Natural killer cell treated with Interleukin-12 subunit alpha and Interleukin-12 subunit beta and Interleukin-15 and Interleukin-18, amount 100 ng/mL, for 72 hours (primary cell): ENCODE data around the gene YBX2. TPM values are rescaled to one million over a fixed set of nuclear protein-coding genes. Genes with fewer than 3 reads are reported as not detected.

ENCODE experiments used
- ATAC-seq, 2 donors: fragments of 150-1000 bp; cut with Tn5 transposase in 1 of 2; sonication (Bioruptor Pico), chemical (Tn5 transposase) in 1 of 2; 2 replicates each; pipeline ENCODE4 v1.10.0; 2021
- DNase-seq: peaks from one replicate; pipeline ENCODE4 v3.0.0; 2022; ENCODE audit warnings: low spot score
- H3K27ac Mint-ChIP-seq, 2 donors: 1 replicate in 1 of 2; 2 replicates in 1 of 2; pipeline ENCODE4 v1.8.0; 2022; ENCODE audit warnings: mixed read lengths in 2 of 2, mild to moderate bottlenecking in 1 of 2, moderate library complexity in 1 of 2
- H3K27me3 Mint-ChIP-seq, 2 donors: 1 replicate in 1 of 2; 2 replicates in 1 of 2; pipeline ENCODE4 v1.8.0; 2022; ENCODE audit warnings: mixed read lengths in 2 of 2
- H3K36me3 Mint-ChIP-seq: one replicate; pipeline ENCODE4 v1.8.0; 2022; ENCODE audit warnings: mixed read lengths
- H3K4me1 Mint-ChIP-seq, 2 donors: 1 replicate in 1 of 2; 2 replicates in 1 of 2; pipeline ENCODE4 v1.8.0; 2022; ENCODE audit warnings: low read depth in 2 of 2, mixed read lengths in 2 of 2, mild to moderate bottlenecking in 1 of 2
- H3K4me3 Mint-ChIP-seq: one replicate; pipeline ENCODE4 v1.8.0; 2022; ENCODE audit warnings: mixed read lengths
- H3K9me3 Mint-ChIP-seq: 2 replicates; pipeline ENCODE4 v1.8.0; 2022; ENCODE audit warnings: mixed read lengths
- total RNA-seq, 2 donors: library from RNA; stranded (reverse); gene quantifications; one replicate each; pipeline ENCODE4 v1.2.3, GENCODE V29; 2022

Gene YBX2
- total RNA-seq, 2 donors from 2014 or later, result not detected

DNA sequence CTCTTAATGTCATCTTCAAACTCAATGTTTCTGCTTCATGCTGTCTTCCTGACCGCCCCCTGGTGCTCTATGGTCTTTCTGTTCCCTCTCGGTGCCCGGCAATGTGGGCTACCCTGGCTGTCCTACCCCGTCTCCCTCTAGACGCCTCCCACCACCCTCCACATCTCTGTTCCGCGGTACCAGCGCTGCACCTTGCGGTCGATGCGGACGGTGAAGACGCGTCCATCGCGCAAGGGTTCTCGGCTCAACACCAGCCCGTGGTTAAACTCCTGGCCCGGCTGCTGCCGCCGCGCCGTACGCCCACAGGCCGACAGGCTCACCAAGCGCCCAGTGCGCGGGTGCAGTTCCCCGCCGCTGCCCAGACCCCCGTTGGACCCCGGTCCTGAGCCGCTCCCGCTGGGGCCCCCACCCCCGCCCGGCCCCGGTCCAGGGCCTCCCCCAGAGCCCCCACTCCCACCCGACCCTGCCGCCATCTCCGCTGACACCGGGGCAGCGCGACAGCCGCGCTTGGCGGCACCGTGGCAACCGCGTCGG lies 34.5 kb upstream of the YBX2 start, which contains the start of gene NEURL4:
Gene NEURL4, minus strand, starts transcription at position 496 of the 534 bp plus-strand sequence. Its CDS starts 23 bp downstream, at position 473.
- Mint-ChIP-seq H3K36me3 (no peaks in the 10 kb centered on the region), H3K9me3 (no peaks in the 10 kb centered on the region), H3K27me3 (no peaks in the 10 kb centered on the region), H3K27ac (peak within 1 kb of the TSS; percentile 95 to 98), H3K4me3 (peak within 1 kb of the TSS; percentile 96), H3K4me1 (peaks cover 30 to 33% of the 10 kb centered on the region in 2 donors)
- ATAC-seq (peak in 1 of 2 donors; percentile 28), DNase-seq (no peak)

DNA sequence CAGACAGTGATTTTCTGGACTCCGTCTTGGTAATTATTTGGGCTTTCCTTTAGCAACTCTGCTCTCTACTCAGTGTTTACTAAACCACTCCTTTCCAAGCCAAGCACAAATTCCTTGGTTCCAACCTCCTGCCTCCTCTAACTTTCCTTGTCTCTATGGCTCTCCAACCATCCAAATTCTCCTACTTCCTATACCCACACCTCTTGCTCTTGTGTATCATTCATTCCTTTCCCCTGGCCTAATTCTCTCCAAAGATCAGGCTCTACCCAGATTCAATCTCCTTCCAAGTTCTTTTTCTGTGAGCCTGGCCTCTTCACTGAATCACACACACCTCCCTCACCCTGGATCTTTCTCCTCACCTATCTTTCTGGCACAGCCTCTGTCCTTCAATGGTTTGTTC lies 33.6 kb upstream of the YBX2 start:
- no peak for ATAC-seq
- Mint-ChIP-seq H3K27ac (peak overlapping the region; percentile 95 to 98), H3K4me3 (peak overlapping the region; percentile 96), H3K27me3 (no peaks in the 10 kb centered on the region), H3K36me3 (no peaks in the 10 kb centered on the region), H3K4me1 (peaks cover 27 to 29% of the 10 kb centered on the region in 2 donors), H3K9me3 (no peaks in the 10 kb centered on the region)
- no peak for DNase-seq

DNA sequence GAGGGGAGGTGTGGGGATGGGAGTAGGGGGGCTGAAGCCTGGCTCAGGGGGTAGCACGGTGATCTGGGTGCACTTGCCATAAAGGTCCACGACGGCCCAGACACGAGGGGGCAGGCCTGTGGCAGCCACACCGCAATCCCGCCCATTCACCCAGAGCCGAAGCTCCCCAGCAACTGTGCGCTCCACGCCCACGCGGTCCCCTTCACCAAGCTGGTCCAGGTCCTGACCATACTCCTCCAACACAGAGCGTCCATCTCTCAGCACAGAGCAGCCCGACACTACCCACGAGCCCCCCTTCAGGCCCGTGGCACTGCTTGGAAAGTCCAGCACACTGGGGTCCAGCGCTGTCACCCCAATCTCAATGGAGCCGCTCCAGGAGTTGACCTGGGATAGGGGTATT lies 33.1 kb upstream of the YBX2 start:
- Mint-ChIP-seq H3K27ac (peak overlapping the region; percentile 95 to 98), H3K4me1 (peaks cover 24 to 26% of the 10 kb centered on the region in 2 donors), H3K4me3 (peak overlapping the region; percentile 96), H3K36me3 (no peaks in the 10 kb centered on the region), H3K9me3 (no peaks in the 10 kb centered on the region), H3K27me3 (no peaks in the 10 kb centered on the region)
- ATAC-seq (no peak), DNase-seq (no peak)

- Mint-ChIP-seq H3K9me3 (no peaks in the 10 kb centered on the region), H3K27me3 (no peaks in the 10 kb centered on the region), H3K4me3 (no peak overlapping the region), H3K36me3 (no peaks in the 10 kb centered on the region), H3K27ac (no peak overlapping the region), H3K4me1 (peaks cover 22 to 23% of the 10 kb centered on the region in 2 donors)
- DNase-seq, result no peak
- no peak for ATAC-seq
Observed at GRCh38 chr17:7327056-7327455, 32.6 kb upstream of the YBX2 start.

- ATAC-seq (no peak), DNase-seq (no peak)
- Mint-ChIP-seq H3K9me3 (no peaks in the 10 kb centered on the region), H3K4me3 (no peak overlapping the region), H3K4me1 (peaks cover 23 to 25% of the 10 kb centered on the region in 2 donors), H3K27ac (no peak overlapping the region), H3K36me3 (no peaks in the 10 kb centered on the region), H3K27me3 (no peaks in the 10 kb centered on the region)
Observed at GRCh38 chr17:7326186-7326585, 31.7 kb upstream of the YBX2 start.

DNA sequence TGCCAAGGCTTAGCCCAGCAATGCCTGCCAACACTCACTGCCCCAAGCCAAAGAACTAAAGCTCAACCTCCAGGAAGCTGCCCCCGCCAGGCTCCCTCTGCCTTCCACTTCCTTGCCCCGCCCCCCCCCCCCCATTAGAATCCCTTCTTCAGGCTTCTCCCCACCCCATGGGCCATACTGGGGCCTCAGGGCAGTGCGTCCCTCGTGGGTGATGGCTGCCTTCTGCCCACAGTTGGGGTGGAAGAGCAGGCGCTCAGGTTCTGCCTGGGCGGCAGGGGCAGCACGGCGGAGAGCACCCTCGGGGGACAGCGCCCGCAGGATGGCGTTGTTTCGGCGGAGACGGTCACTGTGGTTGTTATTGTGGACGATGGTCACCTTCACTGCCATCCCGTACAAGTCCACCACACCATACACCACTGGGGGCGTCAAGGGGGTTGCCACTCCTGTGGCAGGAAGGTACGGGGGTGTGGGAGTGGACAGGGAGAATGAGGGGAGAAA lies 30.6 kb upstream of the YBX2 start:
- Mint-ChIP-seq H3K4me1 (peaks cover 21 to 25% of the 10 kb centered on the region in 2 donors), H3K27ac (no peak overlapping the region), H3K9me3 (no peaks in the 10 kb centered on the region), H3K36me3 (no peaks in the 10 kb centered on the region), H3K4me3 (no peak overlapping the region), H3K27me3 (no peaks in the 10 kb centered on the region)
- ATAC-seq (no peak), DNase-seq (no peak)

GRCh38 chr17:7324438-7324779 lies 30.0 kb upstream of the YBX2 start:
- Mint-ChIP-seq H3K4me1 (peaks cover 14 to 20% of the 10 kb centered on the region in 2 donors), H3K9me3 (no peaks in the 10 kb centered on the region), H3K36me3 (no peaks in the 10 kb centered on the region), H3K27me3 (no peaks in the 10 kb centered on the region), H3K4me3 (no peak overlapping the region), H3K27ac (no peak overlapping the region)
- no peak for DNase-seq
- ATAC-seq, result no peak

DNA sequence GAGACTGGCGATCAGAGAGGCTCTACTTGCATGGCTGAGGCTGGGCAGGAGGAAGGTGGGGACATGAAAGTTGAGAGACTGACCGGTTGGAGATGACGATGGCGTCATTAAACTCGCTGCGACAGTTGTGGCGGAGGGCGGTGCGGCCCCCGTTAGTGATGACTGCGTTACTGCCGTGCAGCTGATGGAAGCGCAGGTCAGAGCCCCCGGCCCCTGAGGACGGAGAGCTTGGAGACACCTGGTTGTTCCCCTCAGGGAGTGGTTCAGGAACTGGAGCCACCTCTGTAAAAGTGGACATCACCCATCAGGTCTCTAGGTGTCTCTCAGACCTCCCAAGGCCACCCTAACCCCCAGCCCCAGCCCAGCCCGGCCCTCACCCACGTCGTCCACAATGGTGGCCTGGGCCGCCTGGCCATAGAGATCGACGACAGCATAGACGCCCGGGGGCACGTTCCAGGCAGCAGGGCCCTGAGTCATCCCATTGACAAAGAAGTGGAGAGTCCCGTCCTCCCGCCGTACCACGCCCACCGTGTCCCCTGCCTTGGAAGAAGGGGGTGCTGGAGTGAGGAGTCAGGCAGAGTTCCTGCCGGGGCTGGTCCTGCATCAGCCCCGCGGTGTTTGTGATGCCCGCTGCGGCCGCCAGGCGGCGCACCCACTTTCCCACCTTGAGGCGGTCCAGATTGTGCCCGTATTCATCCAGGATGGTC lies 29.4 kb upstream of the YBX2 start:
- Mint-ChIP-seq H3K4me3 (no peak overlapping the region), H3K36me3 (no peaks in the 10 kb centered on the region), H3K27ac (no peak overlapping the region), H3K4me1 (peaks cover 13 to 20% of the 10 kb centered on the region in 2 donors), H3K9me3 (no peaks in the 10 kb centered on the region), H3K27me3 (no peaks in the 10 kb centered on the region)
- ATAC-seq, result peak in 1 of 2 donors; percentile 61
- peak; percentile 73 for DNase-seq

DNA sequence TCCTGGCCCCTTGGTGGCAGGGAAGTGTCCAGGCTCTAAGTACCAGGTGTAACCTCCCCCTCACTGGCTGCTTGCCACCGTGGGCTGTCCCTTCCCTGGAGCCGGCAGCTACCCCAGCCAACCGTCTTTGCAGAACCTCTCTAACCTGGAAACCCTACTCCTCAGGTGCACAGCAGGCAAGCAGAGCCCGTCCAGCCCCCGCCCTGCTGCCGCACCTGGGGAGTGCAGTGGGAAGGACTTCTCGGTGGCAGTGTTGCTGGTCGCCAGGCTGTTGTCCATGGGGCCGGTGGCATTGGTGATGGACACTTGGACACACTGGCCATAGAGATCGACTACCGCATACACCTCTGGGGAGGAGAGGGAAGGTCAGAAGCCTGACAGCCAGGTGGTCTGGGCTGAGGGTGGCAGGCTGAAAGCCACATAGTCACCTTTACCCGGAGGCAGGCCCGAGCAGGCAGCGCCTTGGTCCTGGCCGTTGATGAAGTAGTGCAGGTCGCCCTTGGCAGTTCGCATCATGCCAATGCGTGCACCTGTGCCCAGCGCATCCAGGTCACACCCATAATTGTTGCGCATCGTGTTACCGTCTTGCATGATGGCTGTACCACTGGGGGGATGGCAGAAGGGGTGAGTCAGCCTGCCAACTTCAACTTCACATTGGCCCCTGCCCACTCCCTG lies 28.2 kb upstream of the YBX2 start:
- ATAC-seq (no peak), DNase-seq (no peak)
- no peaks in the 10 kb centered on the region for H3K9me3 Mint-ChIP-seq
- H3K27me3 Mint-ChIP-seq, result no peaks in the 10 kb centered on the region
- no peaks in the 10 kb centered on the region for H3K36me3 Mint-ChIP-seq
- no peak overlapping the region for H3K4me3 Mint-ChIP-seq
- no peak overlapping the region for H3K27ac Mint-ChIP-seq
- peaks cover 1 to 12% of the 10 kb centered on the region in 2 donors for H3K4me1 Mint-ChIP-seq

GRCh38 chr17:7321466-7321865 lies 27.0 kb upstream of the YBX2 start:
- H3K27me3 Mint-ChIP-seq, result no peaks in the 10 kb centered on the region
- ATAC-seq (no peak), DNase-seq (no peak)
- H3K9me3 Mint-ChIP-seq, result no peaks in the 10 kb centered on the region
- H3K27ac Mint-ChIP-seq, result no peak overlapping the region
- H3K4me1 Mint-ChIP-seq, result peaks cover 2 to 8% of the 10 kb centered on the region in 2 donors
- H3K36me3 Mint-ChIP-seq, result no peaks in the 10 kb centered on the region
- H3K4me3 Mint-ChIP-seq, result no peak overlapping the region

GRCh38 chr17:7318121-7318860 lies 23.9 kb upstream of the YBX2 start:
- H3K27ac Mint-ChIP-seq, result peak overlapping the region in 1 of 2 donors; percentile 67
- peaks cover 23 to 24% of the 10 kb centered on the region in 2 donors for H3K4me1 Mint-ChIP-seq
- ATAC-seq (no peak), DNase-seq (no peak)
- no peaks in the 10 kb centered on the region for H3K27me3 Mint-ChIP-seq
- no peaks in the 10 kb centered on the region for H3K9me3 Mint-ChIP-seq
- peaks cover 7% of the 10 kb centered on the region for H3K36me3 Mint-ChIP-seq
- H3K4me3 Mint-ChIP-seq, result no peak overlapping the region

- H3K4me1 Mint-ChIP-seq, result peaks cover 32 to 34% of the 10 kb centered on the region in 2 donors
- H3K27ac Mint-ChIP-seq, result peak overlapping the region in 1 of 2 donors; percentile 35
- no peak overlapping the region for H3K4me3 Mint-ChIP-seq
- no peaks in the 10 kb centered on the region for H3K27me3 Mint-ChIP-seq
- DNase-seq (no peak), ATAC-seq (no peak)
- H3K36me3 Mint-ChIP-seq, result peaks cover 7% of the 10 kb centered on the region
- H3K9me3 Mint-ChIP-seq, result no peaks in the 10 kb centered on the region
Observed at GRCh38 chr17:7317161-7317803, 22.8 kb upstream of the YBX2 start.

- Mint-ChIP-seq H3K9me3 (no peaks in the 10 kb centered on the region), H3K4me1 (peaks cover 41 to 47% of the 10 kb centered on the region in 2 donors), H3K27ac (peak overlapping the region; percentile 85 to 97), H3K36me3 (peaks cover 17% of the 10 kb centered on the region), H3K4me3 (peak overlapping the region; percentile 94), H3K27me3 (no peaks in the 10 kb centered on the region)
- DNase-seq (no peak), ATAC-seq (no peak)
Observed at GRCh38 chr17:7315570-7316235, 21.3 kb upstream of the YBX2 start.
